ENCODE data around the gene SCO1. TPM values are rescaled to one million over a fixed set of nuclear protein-coding genes. Genes with fewer than 3 reads are reported as not detected.
A peak's percentile ranks its signal among the peaks of the same experiment; 100 is the strongest.

The SCO1 gene
- total and polyA plus RNA-seq, 4 donors: 18.0 to 33.2 (median 22.8) TPM

GRCh38 chr17:10724546-10725195 lies 27.3 kb upstream of the SCO1 start:
- H3K36me3 ChIP-seq (ENCODE audit: control insufficient read depth in 4 of 4, insufficient read depth in 3 of 4, low read depth in 1 of 4, low read length in 3 of 4): peaks cover 0 to 20% (median 4%) of the 10 kb centered on the region in 4 donors
- H3K9ac ChIP-seq (ENCODE audit: low read depth in 1 of 2, low read length in 2 of 2): no peak overlapping the region
- no peaks in the 10 kb centered on the region for H3K27me3 ChIP-seq (ENCODE audit: control insufficient read depth in 4 of 4, insufficient read depth in 4 of 4, low read length in 3 of 4)
- no peak overlapping the region for H3K4me3 ChIP-seq (ENCODE audit: low read depth in 1 of 3, low read length in 3 of 3)
- H3K9me3 ChIP-seq (ENCODE audit: control insufficient read depth in 4 of 4, low read length in 3 of 4): no peaks in the 10 kb centered on the region
- no peak for TF ChIP-seq CTCF (IDR thresholded peaks at IDR 0.05; ENCODE audit: low read depth, low read length, missing input control)
- no peak for TF ChIP-seq HNF4A (conservative IDR thresholded peaks at IDR 0.05)
- TF ChIP-seq TAF1 (conservative IDR thresholded peaks at IDR 0.05): no peak
- no peak for TF ChIP-seq RAD21 (IDR thresholded peaks at IDR 0.05)
- no peak for TF ChIP-seq SP1 (IDR thresholded peaks at IDR 0.05)
- TF ChIP-seq MAX (IDR thresholded peaks at IDR 0.05): no peak
- DNase-seq (ENCODE audit: low spot score): no peak
- peak overlapping the region; percentile 51 to 67 for H3K27ac ChIP-seq (ENCODE audit: low read depth in 1 of 2, low read length in 2 of 2)
- WGBS: 49% methylated on average over 11 of the region's 11 CpGs
- H3K4me1 ChIP-seq (ENCODE audit: control insufficient read depth in 4 of 4, insufficient read depth in 4 of 4, low read length in 3 of 4): peaks cover 2 to 51% (median 39%) of the 10 kb centered on the region in 4 donors

GRCh38 chr17:10718547-10718946 lies 21.2 kb upstream of the SCO1 start:
- H3K4me3 ChIP-seq (ENCODE audit: low read depth in 1 of 3, low read length in 3 of 3): no peak overlapping the region
- H3K4me1 ChIP-seq (ENCODE audit: control insufficient read depth in 4 of 4, insufficient read depth in 4 of 4, low read length in 3 of 4): peaks cover 1 to 20% (median 15%) of the 10 kb centered on the region in 4 donors
- H3K9me3 ChIP-seq (ENCODE audit: control insufficient read depth in 4 of 4, low read length in 3 of 4): no peaks in the 10 kb centered on the region
- 2% methylated on average over 1 of the region's 1 CpG for WGBS
- H3K27ac ChIP-seq (ENCODE audit: low read depth in 1 of 2, low read length in 2 of 2): peak overlapping the region; percentile 41 to 46
- peaks cover 2 to 21% (median 6%) of the 10 kb centered on the region in 4 donors for H3K36me3 ChIP-seq (ENCODE audit: control insufficient read depth in 4 of 4, insufficient read depth in 3 of 4, low read depth in 1 of 4, low read length in 3 of 4)
- H3K27me3 ChIP-seq (ENCODE audit: control insufficient read depth in 4 of 4, insufficient read depth in 4 of 4, low read length in 3 of 4): no peaks in the 10 kb centered on the region
- no peak overlapping the region for H3K9ac ChIP-seq (ENCODE audit: low read depth in 1 of 2, low read length in 2 of 2)
- DNase-seq (ENCODE audit: low spot score): no peak
- peak in 1 of 2 donors; percentile 40 for TF ChIP-seq RXRA (IDR thresholded peaks at IDR 0.05)
- TF ChIP-seq MAX (IDR thresholded peaks at IDR 0.05): peak; percentile 30
- peak; percentile 39 to 56 for TF ChIP-seq HNF4A (conservative IDR thresholded peaks at IDR 0.05)
- TF ChIP-seq TAF1 (conservative IDR thresholded peaks at IDR 0.05): no peak
- TF ChIP-seq ATF3 (IDR thresholded peaks at IDR 0.05): no peak
- peak in 1 of 2 donors; percentile 13 for TF ChIP-seq RAD21 (IDR thresholded peaks at IDR 0.05)
- TF ChIP-seq SP1 (IDR thresholded peaks at IDR 0.05): peak; percentile 32
- TF ChIP-seq EGR1 (IDR thresholded peaks at IDR 0.05; ENCODE audit: low read depth in 2 of 2): peak in 1 of 2 donors; percentile 30
- peak; percentile 42 for TF ChIP-seq YY1 (IDR thresholded peaks at IDR 0.05)
- TF ChIP-seq FOXA2 (IDR thresholded peaks at IDR 0.05): peak; percentile 10

GRCh38 chr17:10716218-10716617 lies 18.9 kb upstream of the SCO1 start:
- no peak for DNase-seq (ENCODE audit: low spot score)
- Histone ChIP-seq H3K4me3 (ENCODE audit: low read depth in 1 of 3, low read length in 3 of 3) (no peak overlapping the region), H3K4me1 (ENCODE audit: control insufficient read depth in 4 of 4, insufficient read depth in 4 of 4, low read length in 3 of 4) (peaks cover 1 to 20% (median 15%) of the 10 kb centered on the region in 4 donors), H3K27ac (ENCODE audit: low read depth in 1 of 2, low read length in 2 of 2) (no peak overlapping the region), H3K9ac (ENCODE audit: low read depth in 1 of 2, low read length in 2 of 2) (no peak overlapping the region), H3K36me3 (ENCODE audit: control insufficient read depth in 4 of 4, insufficient read depth in 3 of 4, low read depth in 1 of 4, low read length in 3 of 4) (peaks cover 6 to 30% (median 20%) of the 10 kb centered on the region in 4 donors), H3K27me3 (ENCODE audit: control insufficient read depth in 4 of 4, insufficient read depth in 4 of 4, low read length in 3 of 4) (no peaks in the 10 kb centered on the region), H3K9me3 (ENCODE audit: control insufficient read depth in 4 of 4, low read length in 3 of 4) (no peaks in the 10 kb centered on the region)
- no peak for TF ChIP-seq NR2F2 (IDR thresholded peaks at IDR 0.05)
- no peak for TF ChIP-seq TAF1 (conservative IDR thresholded peaks at IDR 0.05)
- no peak for TF ChIP-seq REST (IDR thresholded peaks at IDR 0.05)
- TF ChIP-seq MAX (IDR thresholded peaks at IDR 0.05): no peak
- TF ChIP-seq SP1 (IDR thresholded peaks at IDR 0.05): no peak
- TF ChIP-seq HNF4A (conservative IDR thresholded peaks at IDR 0.05): peak; percentile 36 to 47
- TF ChIP-seq YY1 (IDR thresholded peaks at IDR 0.05): no peak
- TF ChIP-seq ATF3 (IDR thresholded peaks at IDR 0.05): no peak
- TF ChIP-seq JUND (IDR thresholded peaks at IDR 0.05): no peak
- TF ChIP-seq RXRA (IDR thresholded peaks at IDR 0.05): peak in 1 of 2 donors; percentile 7
- TF ChIP-seq GABPA (IDR thresholded peaks at IDR 0.05 in 1 of 2, conservative IDR thresholded peaks at IDR 0.05 in 1 of 2): no peak
- 75% methylated on average over 10 of the region's 10 CpGs for WGBS
